ENCODE measurements around the gene PAQR8. TPM values are rescaled to one million over a fixed set of nuclear protein-coding genes. Genes with fewer than 3 reads are reported as not detected.

PAQR8 gene
- total RNA-seq, 1 experiment from 2014 or later, result 3.0 TPM

DNA sequence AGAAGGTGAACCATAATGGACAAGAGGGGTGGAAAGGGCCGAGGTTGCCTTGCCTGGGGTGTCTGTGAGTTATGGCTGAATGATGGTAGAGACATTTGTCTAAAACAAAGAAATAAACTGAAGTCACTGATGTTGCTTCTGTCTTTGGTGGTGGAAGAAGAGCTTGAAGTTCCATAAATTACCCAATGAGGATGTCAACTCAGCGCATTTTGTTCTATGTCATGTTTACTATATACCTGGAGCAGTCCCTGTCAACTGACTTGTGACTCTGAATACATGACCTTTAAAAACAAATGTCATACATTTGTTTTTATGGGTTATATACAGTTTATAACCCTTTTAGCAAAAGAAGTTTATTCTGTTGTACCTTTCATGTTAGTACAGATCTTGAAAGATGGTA, 60.2 kb downstream of the PAQR8 start:
- Mint-ChIP-seq H3K9me3 (no peaks in the 10 kb centered on the region), H3K4me3 (no peak overlapping the region), H3K4me1 (peaks cover 11 to 23% of the 10 kb centered on the region in 2 experiments), H3K36me3 (ENCODE audit: insufficient read depth in 1 of 3, low read depth in 3 of 3) (no peaks in the 10 kb centered on the region), H3K27ac (no peak overlapping the region), H3K27me3 (ENCODE audit: low read depth) (no peaks in the 10 kb centered on the region)
- no peak overlapping the region for H3K9ac ChIP-seq (ENCODE audit: extremely low read depth, insufficient read length, low read length)
- DNase-seq, result no peak
- H2AFZ ChIP-seq (ENCODE audit: low read length), result no peak overlapping the region
- no peaks in the 10 kb centered on the region for H3K27me3 ChIP-seq (ENCODE audit: insufficient read depth, low read length)
- no peak overlapping the region for H4K91ac ChIP-seq (ENCODE audit: insufficient read length, low read depth, low read length)
- no peak overlapping the region for H3K56ac ChIP-seq (ENCODE audit: insufficient read length, low read depth, low read length)
- no CpG with 5 or more reads among the region's 2 CpGs for WGBS (ENCODE audit: extremely low coverage, insufficient read length, low lambda C conversion rate)
- H2BK15ac ChIP-seq (ENCODE audit: low read depth, low read length), result no peak overlapping the region
- no peak overlapping the region for H3K23ac ChIP-seq (ENCODE audit: insufficient read length, low read depth, low read length)
- no peaks in the 10 kb centered on the region for H4K20me1 ChIP-seq (ENCODE audit: control insufficient read depth, insufficient read depth, insufficient read length)
- H2BK5ac ChIP-seq (ENCODE audit: insufficient read length, low read length), result no peak overlapping the region
- H3K4ac ChIP-seq (ENCODE audit: low read depth, low read length), result no peak overlapping the region
- H2BK120ac ChIP-seq (ENCODE audit: low read depth, low read length, poor library complexity, severe bottlenecking), result no peak overlapping the region
- no peak overlapping the region for H2BK12ac ChIP-seq (ENCODE audit: insufficient read length, low read depth, low read length)
- no peak overlapping the region for H3K14ac ChIP-seq (ENCODE audit: insufficient read depth, low read length)
- TF ChIP-seq CTCF (conservative IDR thresholded peaks at IDR 0.05), result no peak
- peaks cover 15% of the 10 kb centered on the region for H3K23me2 ChIP-seq (ENCODE audit: insufficient read length, low read depth, low read length, poor library complexity, severe bottlenecking)
- no peaks in the 10 kb centered on the region for H3K9me3 ChIP-seq (ENCODE audit: control insufficient read depth, low read depth, low read length)
- H2BK20ac ChIP-seq (ENCODE audit: low read depth, low read length, poor library complexity, severe bottlenecking), result no peak overlapping the region
- no peak overlapping the region for H2AK5ac ChIP-seq (ENCODE audit: insufficient read length, low read length)
- no peaks in the 10 kb centered on the region for H3K79me2 ChIP-seq (ENCODE audit: insufficient read depth, low read length)
- H3K4me2 ChIP-seq (ENCODE audit: insufficient read depth, insufficient read length, low read length), result no peak overlapping the region
- H3K4me1 ChIP-seq (ENCODE audit: insufficient read depth, low read length), result peaks cover 2% of the 10 kb centered on the region; the same call in 1 of the 2 replicates
- no peak overlapping the region for H3K18ac ChIP-seq (ENCODE audit: insufficient read length, low read depth, low read length)
- no peak overlapping the region for H4K8ac ChIP-seq (replicated peaks; ENCODE audit: insufficient read length, low read depth, low read length)
- H3T11ph ChIP-seq (ENCODE audit: low read length), result no peak overlapping the region
- no peak overlapping the region for H4K5ac ChIP-seq (ENCODE audit: insufficient read length, low read depth, low read length)
- no peaks in the 10 kb centered on the region for H3K79me1 ChIP-seq (ENCODE audit: insufficient read depth, low read depth, low read length, poor library complexity, severe bottlenecking)
- H3K27ac ChIP-seq (ENCODE audit: insufficient read length, low read depth, low read length), result no peak overlapping the region

Data from H9 (cell line).